T-cell (primary cell): Measurements from ENCODE around the gene TSPAN14. TPM values are rescaled to one million over a fixed set of nuclear protein-coding genes. Genes with fewer than 3 reads are reported as not detected.

Experiments used
- ATAC-seq, 4 experiments: fragments of 200-7000 bp in 3 of 4; fragments of 150-1000 bp in 1 of 4; cut with Tn5 transposase; replicated peaks in 1 of 4; 1 replicate in 3 of 4; 2 replicates in 1 of 4; pipeline ENCODE4 v1.10.0; 2021; ENCODE audit warnings: moderate library complexity in 3 of 4, mild to moderate bottlenecking in 2 of 4, moderate number of reproducible peaks in 1 of 4
- CTCF ChIA-PET, 2 donors: fragments of 300-600 bp; sonication (Branson Sonifier 250); formaldehyde crosslinking; loops; one replicate each; lab custom pipeline; 2022; ENCODE audit warnings: antibody characterized with exemption in 2 of 2; lab: Charles Lee
- POLR2A ChIA-PET, 2 donors: fragments of 300-600 bp; sonication (Branson Sonifier 250); formaldehyde crosslinking; loops; one replicate each; lab custom pipeline; 2022; ENCODE audit warnings: antibody characterized with exemption in 2 of 2; lab: Charles Lee
- DNase-seq, 35 experiments: peaks; one replicate each; pipeline versions ENCODE4 v3.0.0 to v3.0.0-alpha.2; 2013 to 2023
- H3K27ac ChIP-seq: one replicate; pipeline ENCODE4 v1.5.1; 2013; ENCODE audit warnings: low read length
- H3K27me3 ChIP-seq, 2 experiments: replicated peaks in 1 of 2; 1 replicate in 1 of 2; 2 replicates in 1 of 2; pipeline versions ENCODE4 v1.6.1 to v1.7.0; 2013; ENCODE audit warnings: low read length in 1 of 2, mixed read lengths in 1 of 2; ENCODE audit not compliant: control insufficient read depth in 2 of 2, insufficient read depth in 2 of 2; ENCODE audit errors: extremely low read depth in 1 of 2
- H3K36me3 ChIP-seq, 2 donors: 1 replicate in 1 of 2; 2 replicates in 1 of 2; pipeline versions ENCODE4 v1.6.1 to v1.7.0; 2013; ENCODE audit warnings: low read length in 1 of 2; ENCODE audit not compliant: control insufficient read depth in 2 of 2, insufficient read depth in 1 of 2; ENCODE audit errors: extremely low read depth in 1 of 2
- H3K4me1 ChIP-seq, 2 experiments: 1 replicate in 1 of 2; 2 replicates in 1 of 2; pipeline versions ENCODE4 v1.6.1 to v1.7.0; 2013; ENCODE audit warnings: low read length in 2 of 2, mixed read lengths in 1 of 2; ENCODE audit not compliant: insufficient read depth in 2 of 2, control insufficient read depth in 1 of 2; ENCODE audit errors: extremely low read depth in 1 of 2
- H3K4me3 ChIP-seq, 2 donors: 1 replicate in 1 of 2; 2 replicates in 1 of 2; pipeline versions ENCODE4 v1.5.1 to v1.7.0; 2013; ENCODE audit warnings: mild to moderate bottlenecking in 2 of 2, low read length in 1 of 2, moderate library complexity in 1 of 2; ENCODE audit not compliant: control insufficient read depth in 1 of 2; ENCODE audit errors: extremely low read depth in 1 of 2
- H3K9me3 ChIP-seq: 2 replicates; pipeline ENCODE4 v1.7.0; 2013
- H3K27ac Mint-ChIP-seq, 2 donors: one replicate each; pipeline ENCODE4 v1.8.0; 2020 to 2021; ENCODE audit warnings: mild to moderate bottlenecking in 2 of 2, mixed read lengths in 2 of 2
- H3K27me3 Mint-ChIP-seq, 2 donors: one replicate each; pipeline ENCODE4 v1.8.0; 2021 to 2022; ENCODE audit warnings: mixed read lengths in 2 of 2
- H3K36me3 Mint-ChIP-seq: one replicate; pipeline ENCODE4 v1.8.0; 2021; ENCODE audit warnings: mixed read lengths
- H3K4me1 Mint-ChIP-seq, 3 donors: one replicate each; pipeline ENCODE4 v1.8.0; 2020 to 2022; ENCODE audit warnings: mixed read lengths in 3 of 3, mild to moderate bottlenecking in 1 of 3
- H3K4me3 Mint-ChIP-seq, 3 donors: one replicate each; pipeline ENCODE4 v1.8.0; 2020 to 2022; ENCODE audit warnings: mild to moderate bottlenecking in 3 of 3, mixed read lengths in 3 of 3, moderate library complexity in 3 of 3
- H3K9me3 Mint-ChIP-seq, 3 donors: one replicate each; pipeline ENCODE4 v1.8.0; 2020 to 2022; ENCODE audit warnings: mixed read lengths in 3 of 3
- WGBS: methylation state at CpG from one replicate; pipeline ENCODE4 v1.1.5; 2013; ENCODE audit warnings: missing lambda C conversion rate; ENCODE audit not compliant: insufficient coverage; 5-methylcytosine and 5-hydroxymethylcytosine counted together
- total RNA-seq, 35 experiments: library from RNA in 6 of 35; stranded (reverse) in 6 of 35; fragments of 120-200 nt in 1 of 35; gene quantifications; one replicate each; pipeline versions ENCODE4 v1.2.1 to v1.2.4 and lab custom pipeline; 2013 to 2026

The TSPAN14 gene
- total RNA-seq, 5 donors from 2014 or later (not counting 1 experiment from before 2014, with no cell fraction given), result 130 to 204 (median 194) TPM

DNA sequence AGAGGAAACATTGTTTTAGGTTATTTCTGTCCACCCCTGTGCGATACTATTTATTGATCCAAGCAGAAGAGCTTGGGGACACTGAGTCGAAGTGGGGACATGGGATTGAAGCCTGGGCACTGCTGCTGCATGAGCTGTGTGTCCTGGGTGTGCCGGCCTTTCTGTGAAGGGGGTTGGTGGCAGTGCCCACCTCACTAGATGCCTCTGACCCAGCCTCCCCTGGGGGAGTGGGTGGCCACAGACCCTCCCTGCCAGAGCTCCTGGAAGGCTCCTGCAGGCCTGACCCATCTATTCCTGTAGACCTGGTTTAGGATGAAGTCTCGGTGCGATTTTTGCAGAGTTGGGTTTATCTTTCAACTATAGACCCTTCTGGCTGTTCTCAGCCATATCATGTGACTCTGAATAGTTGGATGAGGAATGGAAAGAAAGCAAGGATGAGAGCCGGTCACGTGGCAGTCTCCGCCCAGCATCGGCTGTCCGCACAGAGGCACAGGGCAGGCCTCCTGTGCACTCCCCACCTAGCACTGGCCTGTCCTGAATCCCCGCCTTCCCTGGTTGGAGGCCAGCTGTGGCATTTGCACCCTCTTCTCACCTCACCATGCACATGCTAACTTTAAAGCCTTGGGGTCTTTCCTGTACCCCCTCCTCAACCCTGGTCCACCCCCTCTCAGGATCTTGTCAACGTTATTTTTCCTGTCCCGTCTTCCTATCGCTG is 66.0 kb downstream of the TSPAN14 start:
- Histone ChIP-seq H3K4me3 (no peak overlapping the region), H3K36me3 (peaks cover 21 to 60% of the 10 kb centered on the region in 2 donors), H3K27me3 (no peaks in the 10 kb centered on the region), H3K4me1 (peaks cover 7 to 23% of the 10 kb centered on the region in 2 experiments), H3K27ac (no peak overlapping the region), H3K9me3 (no peaks in the 10 kb centered on the region)
- H3K4me3 Mint-ChIP-seq, result no peak overlapping the region
- DNase-seq (no peak), ATAC-seq (no peak)
- H3K36me3 Mint-ChIP-seq, result peaks cover 44% of the 10 kb centered on the region
- no peaks in the 10 kb centered on the region for H3K27me3 Mint-ChIP-seq
- ChIA-PET CTCF (no interaction called here), POLR2A (no interaction called here)
- H3K27ac Mint-ChIP-seq, result peak overlapping the region; percentile 66 to 82
- H3K9me3 Mint-ChIP-seq, result no peaks in the 10 kb centered on the region
- peaks cover 46 to 47% (median 46%) of the 10 kb centered on the region in 3 donors for H3K4me1 Mint-ChIP-seq
- WGBS, result 91% methylated on average over 10 of the region's 14 CpGs

DNA sequence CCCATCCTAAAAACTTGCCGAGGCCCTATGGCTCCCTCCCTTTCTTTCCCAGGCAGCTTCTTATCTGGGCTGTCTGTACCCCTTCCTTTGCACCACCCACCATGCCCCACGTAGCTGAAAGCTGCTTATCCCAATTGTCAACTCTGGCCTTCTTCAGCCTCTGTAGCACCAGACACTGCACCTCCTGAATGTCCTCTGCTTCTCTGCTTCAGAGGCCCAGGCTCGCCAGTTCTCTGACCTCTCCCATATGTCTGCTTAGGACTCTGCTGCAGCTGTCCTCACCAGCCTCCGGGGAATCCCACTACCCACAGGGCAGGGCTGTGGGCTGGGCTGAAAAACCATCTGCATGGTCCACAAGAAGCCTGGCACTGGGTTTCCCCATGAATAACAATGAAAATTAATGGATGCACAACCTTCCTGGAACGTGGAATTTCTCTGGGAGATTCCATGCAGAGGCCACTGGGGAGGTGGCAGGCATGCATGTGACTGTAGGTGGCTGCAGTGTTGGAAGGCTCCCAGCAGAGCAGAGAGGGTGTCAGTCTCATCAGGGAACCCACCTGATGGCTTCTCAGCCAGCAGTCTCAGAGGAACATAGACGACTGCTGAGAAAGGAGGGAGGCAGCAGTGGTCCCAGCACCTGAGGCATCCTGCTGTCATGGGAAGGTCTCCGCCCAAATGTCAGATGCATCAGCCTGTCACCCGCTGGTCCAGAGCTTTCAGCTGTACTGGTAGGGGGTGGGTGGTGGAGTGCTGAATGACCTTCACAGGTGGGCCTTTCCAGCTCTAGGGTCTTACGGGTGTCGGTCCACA is 66.8 kb downstream of the TSPAN14 start:
- WGBS, result 90% methylated on average over 10 of the region's 10 CpGs
- Mint-ChIP-seq H3K9me3 (no peaks in the 10 kb centered on the region), H3K4me1 (peaks cover 53 to 55% (median 54%) of the 10 kb centered on the region in 3 donors), H3K27me3 (no peaks in the 10 kb centered on the region), H3K27ac (peak overlapping the region; percentile 44 to 66), H3K36me3 (peaks cover 44% of the 10 kb centered on the region), H3K4me3 (no peak overlapping the region)
- peak in 1 of 4 experiments; percentile 9 for ATAC-seq
- Histone ChIP-seq H3K36me3 (peaks cover 20 to 52% of the 10 kb centered on the region in 2 donors), H3K4me1 (peaks cover 14 to 30% of the 10 kb centered on the region in 2 experiments), H3K27me3 (no peaks in the 10 kb centered on the region), H3K9me3 (no peaks in the 10 kb centered on the region), H3K4me3 (no peak overlapping the region), H3K27ac (no peak overlapping the region)
- ChIA-PET CTCF (no interaction called here), POLR2A (no interaction called here)
- DNase-seq, result no peak

DNA sequence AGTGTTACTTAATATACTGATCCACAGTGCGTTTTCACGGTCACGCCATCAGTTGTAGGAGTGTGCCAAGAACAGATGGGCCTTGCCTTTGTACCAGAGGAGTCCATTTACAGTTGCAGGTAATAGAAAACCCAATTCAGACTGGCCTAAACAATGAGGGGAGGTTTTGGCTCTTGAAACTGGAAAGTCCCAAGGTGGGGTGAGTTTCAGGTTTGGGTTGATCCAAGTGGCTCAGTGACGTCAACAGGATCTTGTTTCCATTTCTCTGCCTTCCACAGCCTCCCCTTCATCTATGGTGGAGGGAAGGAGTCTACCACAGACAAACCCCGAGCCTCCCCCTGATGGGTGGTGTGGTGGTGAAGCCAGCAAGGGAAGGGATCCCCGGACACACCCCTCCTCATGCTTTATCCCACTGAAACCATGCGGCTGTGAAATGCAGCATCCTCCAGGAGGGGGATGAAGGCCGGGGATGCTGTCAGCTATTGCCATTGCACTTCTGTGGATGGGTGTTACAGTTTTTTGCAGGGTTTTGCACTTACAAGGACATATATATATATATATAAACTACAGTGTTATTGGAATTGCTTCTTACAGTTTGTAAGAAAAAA is 68.8 kb downstream of the TSPAN14 start:
- Mint-ChIP-seq H3K27ac (peak overlapping the region; percentile 3 to 76), H3K4me3 (no peak overlapping the region), H3K9me3 (no peaks in the 10 kb centered on the region), H3K4me1 (peaks cover 62% of the 10 kb centered on the region in 3 donors), H3K27me3 (no peaks in the 10 kb centered on the region), H3K36me3 (peaks cover 30% of the 10 kb centered on the region)
- CTCF ChIA-PET, result interaction anchor here in 1 of 2 donors (0.7 kb wide), 1 partner anchor 10 kb away, joined by 3 read pairs; no protein-coding TSS in a partner anchor
- peaks cover 11 to 32% of the 10 kb centered on the region in 2 donors for H3K36me3 ChIP-seq
- ATAC-seq (peak in 1 of 4 experiments; percentile 61), DNase-seq (peak in 3 of 35 experiments; percentile 23 to 58 (median 40))
- no peak overlapping the region for H3K4me3 ChIP-seq
- H3K4me1 ChIP-seq, result peaks cover 28 to 49% of the 10 kb centered on the region in 2 experiments
- WGBS, result no CpG with 5 or more reads among the region's 8 CpGs
- POLR2A ChIA-PET, result no interaction called here
- no peaks in the 10 kb centered on the region for H3K9me3 ChIP-seq
- H3K27ac ChIP-seq, result no peak overlapping the region
- H3K27me3 ChIP-seq, result no peaks in the 10 kb centered on the region

DNA sequence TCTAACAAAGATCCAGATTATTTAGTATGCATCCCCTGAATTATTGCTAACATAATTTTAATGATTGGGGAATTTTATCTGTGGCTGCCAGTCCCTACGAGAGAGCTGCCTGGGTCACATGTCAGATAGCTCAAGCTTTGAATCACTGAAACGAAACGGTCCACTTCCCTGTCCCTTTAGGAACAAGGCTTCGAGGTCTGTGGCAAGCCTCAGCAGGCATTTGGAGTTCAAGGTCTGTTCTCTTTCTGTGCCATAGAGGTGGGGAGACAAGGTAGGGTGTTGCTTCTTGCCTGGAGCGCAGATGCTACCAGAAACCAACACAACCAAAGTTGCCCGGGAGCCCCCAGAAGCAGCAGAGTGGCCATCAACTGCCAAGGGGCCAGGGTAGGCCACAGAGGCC is 69.7 kb downstream of the TSPAN14 start:
- ChIA-PET CTCF (interaction anchor here in 1 of 2 donors (0.7 kb wide), 1 partner anchor 10 kb away, joined by 3 read pairs; no protein-coding TSS in a partner anchor), POLR2A (no interaction called here)
- Histone ChIP-seq H3K9me3 (no peaks in the 10 kb centered on the region), H3K27ac (peak overlapping the region; percentile 22), H3K4me3 (no peak overlapping the region), H3K27me3 (no peaks in the 10 kb centered on the region), H3K36me3 (peaks cover 2 to 23% of the 10 kb centered on the region in 2 donors), H3K4me1 (peaks cover 35 to 51% of the 10 kb centered on the region in 2 experiments)
- H3K4me3 Mint-ChIP-seq, result peak overlapping the region in 1 of 3 donors; percentile 71
- DNase-seq (no peak), ATAC-seq (no peak)
- H3K9me3 Mint-ChIP-seq, result no peaks in the 10 kb centered on the region
- 49% methylated on average over 3 of the region's 6 CpGs for WGBS
- H3K4me1 Mint-ChIP-seq, result peaks cover 64 to 69% (median 67%) of the 10 kb centered on the region in 3 donors
- peaks cover 21% of the 10 kb centered on the region for H3K36me3 Mint-ChIP-seq
- H3K27me3 Mint-ChIP-seq, result no peaks in the 10 kb centered on the region
- H3K27ac Mint-ChIP-seq, result peak overlapping the region; percentile 93 to 95

DNA sequence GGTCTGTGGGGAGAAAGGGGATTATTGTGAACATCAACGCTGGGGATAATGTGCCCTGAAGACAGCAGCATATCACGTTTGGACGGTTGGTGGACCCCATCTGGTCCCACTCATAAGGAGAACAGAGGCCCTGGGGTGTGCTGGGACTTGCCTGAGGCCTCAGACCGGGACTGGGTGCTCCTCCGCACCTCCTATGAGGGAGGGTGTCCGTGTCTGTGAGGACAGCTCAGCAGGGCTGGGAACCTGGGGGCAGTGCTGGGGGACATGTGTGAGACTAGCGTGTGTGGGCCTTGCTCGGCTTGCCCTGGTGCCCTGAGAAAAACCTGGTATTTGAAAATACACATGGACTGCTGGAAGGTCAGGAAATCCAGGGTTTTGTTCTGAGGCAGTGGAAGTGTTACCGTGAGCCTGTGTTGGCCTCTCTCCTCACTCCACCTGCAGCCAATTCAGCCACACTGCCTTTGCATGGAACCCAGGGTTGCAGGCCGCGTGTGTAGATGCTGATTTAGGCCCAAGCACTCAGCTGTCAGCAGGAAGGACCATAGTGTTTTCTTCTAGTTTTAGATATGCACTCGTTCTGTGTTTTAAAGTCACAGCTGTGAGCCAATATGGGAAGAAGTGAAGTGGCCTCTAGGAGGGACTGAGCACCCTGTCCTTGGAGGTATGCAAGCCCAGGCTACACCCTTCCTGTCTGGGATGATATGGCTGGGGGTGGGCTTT is 70.2 kb downstream of the TSPAN14 start:
- POLR2A ChIA-PET, result no interaction called here
- Histone ChIP-seq H3K27ac (peak overlapping the region; percentile 22), H3K36me3 (peaks cover 8 to 18% of the 10 kb centered on the region in 2 donors), H3K4me3 (no peak overlapping the region), H3K9me3 (no peaks in the 10 kb centered on the region), H3K27me3 (no peaks in the 10 kb centered on the region), H3K4me1 (peaks cover 41 to 53% of the 10 kb centered on the region in 2 experiments)
- Mint-ChIP-seq H3K9me3 (no peaks in the 10 kb centered on the region), H3K4me3 (peak overlapping the region in 1 of 3 donors; percentile 71), H3K36me3 (peaks cover 16% of the 10 kb centered on the region), H3K4me1 (peaks cover 64 to 71% (median 67%) of the 10 kb centered on the region in 3 donors), H3K27me3 (no peaks in the 10 kb centered on the region), H3K27ac (peak overlapping the region; percentile 93 to 95)
- CTCF ChIA-PET, result interaction anchor here in 1 of 2 donors (0.7 kb wide), 1 partner anchor 24 kb away, joined by 3 read pairs; no protein-coding TSS in a partner anchor
- peak in 1 of 4 experiments; percentile 7 for ATAC-seq
- 88% methylated on average over 8 of the region's 12 CpGs for WGBS
- no peak for DNase-seq
